Non-pigmented ciliary epithelial cell (primary cell): ENCODE results near the gene DEXI.

Experiments used
- DNase-seq: peaks from one replicate; pipeline ENCODE4 v3.0.0-alpha.2; 2010; ENCODE audit warnings: low read depth

Gene DEXI

GRCh38 chr16:10892782-10893318 is 49.4 kb downstream of the DEXI start:
- DNase-seq = no peak

- no peak for DNase-seq
Observed at GRCh38 chr16:10889855-10890254, 52.4 kb downstream of the DEXI start.

- no peak for DNase-seq
Observed at GRCh38 chr16:10888320-10888937, 53.8 kb downstream of the DEXI start.

- no peak for DNase-seq
Observed at GRCh38 chr16:10885246-10885645, 57.0 kb downstream of the DEXI start.

GRCh38 chr16:10883004-10883403 is 59.3 kb downstream of the DEXI start:
- DNase-seq = no peak

GRCh38 chr16:10881479-10882030 is 60.7 kb downstream of the DEXI start:
- DNase-seq = no peak

GRCh38 chr16:10880594-10881452 is 61.4 kb downstream of the DEXI start:
- DNase-seq = no peak

- DNase-seq = no peak
Observed at GRCh38 chr16:10879681-10880589, 62.3 kb downstream of the DEXI start.
